Astrocyte of the spinal cord (primary cell): ENCODE measurements around the gene ADAMTS10.

Source experiments
- DNase-seq: peaks from one replicate; pipeline ENCODE4 v3.0.0; 2011; ENCODE audit warnings: low read depth, low spot score
- H3K4me3 ChIP-seq: 2 replicates; pipeline ENCODE4 v1.5.1; 2011; ENCODE audit warnings: low read depth, mild to moderate bottlenecking, low read length, moderate library complexity
- in situ Hi-C: cut with HindIII; loops from 2 replicates; pipeline ENCODE4 v1.10.0; 2017; ENCODE audit warnings: low sequenced_read_pairs
- TF ChIP-seq, protein P1 (sequence below): IDR thresholded peaks from 2 replicates; pipeline ENCODE4 v1.5.1; 2012; ENCODE audit warnings: low read depth, mild to moderate bottlenecking, low read length, inconsistent platforms

The ADAMTS10 gene

GRCh38 chr19:8609279-8610040 is 1.1 kb downstream of the ADAMTS10 start:
- TF ChIP-seq, protein P1, sequence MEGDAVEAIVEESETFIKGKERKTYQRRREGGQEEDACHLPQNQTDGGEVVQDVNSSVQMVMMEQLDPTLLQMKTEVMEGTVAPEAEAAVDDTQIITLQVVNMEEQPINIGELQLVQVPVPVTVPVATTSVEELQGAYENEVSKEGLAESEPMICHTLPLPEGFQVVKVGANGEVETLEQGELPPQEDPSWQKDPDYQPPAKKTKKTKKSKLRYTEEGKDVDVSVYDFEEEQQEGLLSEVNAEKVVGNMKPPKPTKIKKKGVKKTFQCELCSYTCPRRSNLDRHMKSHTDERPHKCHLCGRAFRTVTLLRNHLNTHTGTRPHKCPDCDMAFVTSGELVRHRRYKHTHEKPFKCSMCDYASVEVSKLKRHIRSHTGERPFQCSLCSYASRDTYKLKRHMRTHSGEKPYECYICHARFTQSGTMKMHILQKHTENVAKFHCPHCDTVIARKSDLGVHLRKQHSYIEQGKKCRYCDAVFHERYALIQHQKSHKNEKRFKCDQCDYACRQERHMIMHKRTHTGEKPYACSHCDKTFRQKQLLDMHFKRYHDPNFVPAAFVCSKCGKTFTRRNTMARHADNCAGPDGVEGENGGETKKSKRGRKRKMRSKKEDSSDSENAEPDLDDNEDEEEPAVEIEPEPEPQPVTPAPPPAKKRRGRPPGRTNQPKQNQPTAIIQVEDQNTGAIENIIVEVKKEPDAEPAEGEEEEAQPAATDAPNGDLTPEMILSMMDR = peak; percentile 51
- DNase-seq = peak; percentile 80
- peak overlapping the region; percentile 69 for H3K4me3 ChIP-seq
- in situ Hi-C loops = no loop called here

DNA sequence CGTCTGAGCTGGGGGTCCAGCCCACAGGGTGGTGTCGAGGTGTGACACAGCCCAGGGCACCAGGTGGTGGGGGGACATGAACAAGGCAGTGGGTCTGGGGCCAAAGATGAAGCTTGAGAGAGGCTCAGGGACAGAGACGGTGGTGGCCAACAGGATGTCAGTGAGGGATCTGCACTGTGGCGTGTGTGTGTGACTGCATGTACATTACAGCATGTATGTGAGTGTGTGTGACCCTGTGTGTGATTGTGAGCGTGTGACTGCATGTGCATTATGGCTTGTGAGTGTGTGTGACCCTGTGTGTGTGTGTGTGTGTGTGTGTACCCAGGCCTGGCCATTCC is 1.6 kb downstream of the ADAMTS10 start:
- no peak for DNase-seq
- in situ Hi-C loops = no loop called here
- TF ChIP-seq, protein P1 = no peak
- peak overlapping the region; percentile 69 for H3K4me3 ChIP-seq

- TF ChIP-seq, protein P1 = no peak
- in situ Hi-C loops = no loop called here
- H3K4me3 ChIP-seq = no peak overlapping the region
- DNase-seq = peak; percentile 62
Measured at GRCh38 chr19:8607386-8607785, 3.1 kb downstream of the ADAMTS10 start.

DNA sequence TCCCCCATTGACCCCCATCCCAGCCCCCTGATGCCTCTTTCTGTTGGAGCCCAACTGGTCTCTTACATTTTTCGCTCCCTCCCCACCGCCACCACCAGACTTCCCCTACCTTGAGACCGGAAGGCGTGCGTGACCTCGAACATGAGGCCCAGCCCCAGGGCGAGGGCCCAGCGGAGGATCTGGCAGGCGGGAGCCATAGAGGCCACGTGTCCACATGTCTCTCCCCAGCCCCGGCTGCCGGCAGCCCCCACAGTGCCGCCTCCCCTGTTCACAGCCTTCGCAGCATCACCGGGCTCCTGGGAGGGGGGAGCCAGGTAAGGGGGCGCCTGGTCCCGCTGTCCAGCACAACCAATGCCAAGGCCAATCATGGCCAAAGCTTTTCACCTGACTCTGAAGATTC is 5.0 kb downstream of the ADAMTS10 start:
- no peak for DNase-seq
- no peak overlapping the region for H3K4me3 ChIP-seq
- in situ Hi-C loops = no loop called here
- TF ChIP-seq, protein P1 = no peak

DNA sequence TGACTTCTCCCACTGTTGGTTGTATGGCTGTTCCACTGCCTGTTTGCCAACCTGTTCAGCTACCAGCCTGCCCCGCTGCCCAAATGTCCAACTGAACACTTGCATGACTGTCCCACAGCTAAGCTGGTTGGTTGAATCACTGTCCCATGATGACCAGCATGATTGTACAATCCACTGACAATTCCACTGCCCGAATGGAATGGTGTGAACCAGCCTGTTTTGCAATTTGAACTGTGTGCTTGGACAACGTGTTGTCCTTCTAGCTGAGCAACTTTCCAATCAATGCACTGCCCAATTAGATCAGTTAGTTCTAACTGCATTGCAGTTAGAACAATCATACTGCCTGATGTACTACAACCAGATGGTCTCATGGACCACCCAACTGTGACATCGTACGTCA is 8.7 kb downstream of the ADAMTS10 start:
- no peak overlapping the region for H3K4me3 ChIP-seq
- in situ Hi-C loops = no loop called here
- DNase-seq = no peak
- TF ChIP-seq, protein P1 = no peak

DNA sequence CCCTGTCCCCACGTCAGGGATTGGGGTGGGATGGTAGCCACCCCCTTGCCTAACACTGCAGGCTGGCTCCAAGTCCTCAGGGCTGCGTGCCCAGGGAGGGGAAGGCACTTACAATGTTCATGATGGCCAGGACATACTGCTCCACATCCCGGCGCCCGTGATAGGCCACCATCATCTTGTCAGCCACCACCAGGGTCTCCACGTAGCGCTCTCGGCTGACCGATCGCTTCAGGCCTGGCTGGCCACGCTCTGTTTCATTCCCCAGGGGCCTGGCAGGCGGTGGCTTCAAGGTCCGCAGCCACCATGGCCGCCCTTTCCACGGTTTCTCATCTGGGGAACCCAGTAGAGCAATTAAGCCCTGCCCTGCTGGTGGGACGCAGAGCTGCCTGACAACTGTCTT is 9.7 kb downstream of the ADAMTS10 start:
- in situ Hi-C loops = no loop called here
- H3K4me3 ChIP-seq = no peak overlapping the region
- TF ChIP-seq, protein P1 = no peak
- DNase-seq = no peak
